GM18511 (cell line): ENCODE data around the gene DNAH17.
"Not testable (repeated sequence)": the region's sequence is repeated elsewhere in the genome, so short reads cannot be mapped to it uniquely, and the experiment has no call there.

Source experiments
- ATAC-seq: cut with Tn5 transposase; IDR thresholded peaks from one replicate; pipeline ENCODE4 v1.9.1; 2021; ENCODE audit warnings: mild to moderate bottlenecking, moderate library complexity; ENCODE audit not compliant: unreplicated experiment

DNAH17 gene

GRCh38 chr17:78479369-78479768 is 97.8 kb downstream of the DNAH17 start:
- ATAC-seq = no peak

GRCh38 chr17:78478757-78479297 is 98.4 kb downstream of the DNAH17 start:
- no peak for ATAC-seq

- ATAC-seq = no peak
These were observed 99.1 kb downstream of the DNAH17 start for GRCh38 chr17:78477913-78478756.

- ATAC-seq = no peak
These were observed 100.2 kb downstream of the DNAH17 start for GRCh38 chr17:78476973-78477372.

GRCh38 chr17:78476149-78476548 is 101.0 kb downstream of the DNAH17 start:
- ATAC-seq = no peak

- ATAC-seq = no peak
These were observed 102.0 kb downstream of the DNAH17 start for GRCh38 chr17:78475211-78475610.

GRCh38 chr17:78474614-78475146 is 102.5 kb downstream of the DNAH17 start:
- peak; percentile 75 for ATAC-seq

GRCh38 chr17:78473951-78474613 is 103.1 kb downstream of the DNAH17 start:
- ATAC-seq = no peak

GRCh38 chr17:78472035-78472905 is 104.9 kb downstream of the DNAH17 start:
- ATAC-seq = peak; percentile 47

GRCh38 chr17:78471635-78472034 is 105.6 kb downstream of the DNAH17 start:
- ATAC-seq = no peak

- no peak for ATAC-seq
These were observed 107.8 kb downstream of the DNAH17 start for GRCh38 chr17:78469443-78469842.

- ATAC-seq = no peak
These were observed 108.8 kb downstream of the DNAH17 start for GRCh38 chr17:78468366-78468765.

GRCh38 chr17:78466786-78467715 is 110.1 kb downstream of the DNAH17 start:
- ATAC-seq = no peak

- ATAC-seq = not testable (repeated sequence)
These were observed 110.9 kb downstream of the DNAH17 start for GRCh38 chr17:78466109-78466785.

- ATAC-seq = no peak
These were observed 115.0 kb downstream of the DNAH17 start for GRCh38 chr17:78462148-78462547.

- no peak for ATAC-seq
These were observed 115.5 kb downstream of the DNAH17 start for GRCh38 chr17:78461799-78462053.

- no peak for ATAC-seq
These were observed 116.0 kb downstream of the DNAH17 start for GRCh38 chr17:78460951-78461798.

GRCh38 chr17:78460176-78460675 is 117.0 kb downstream of the DNAH17 start:
- ATAC-seq = no peak
